ENCODE measurements around the gene SLC25A29. TPM values are rescaled to one million over a fixed set of nuclear protein-coding genes. Genes with fewer than 3 reads are reported as not detected.
A peak's percentile ranks its signal among the peaks of the same experiment; 100 is the strongest.
"Not testable (repeated sequence)": the region's sequence is repeated elsewhere in the genome, so short reads cannot be mapped to it uniquely, and the experiment has no call there.

Gene SLC25A29
- total RNA-seq, 1 experiment from 2014 or later = 18.8 TPM

DNA sequence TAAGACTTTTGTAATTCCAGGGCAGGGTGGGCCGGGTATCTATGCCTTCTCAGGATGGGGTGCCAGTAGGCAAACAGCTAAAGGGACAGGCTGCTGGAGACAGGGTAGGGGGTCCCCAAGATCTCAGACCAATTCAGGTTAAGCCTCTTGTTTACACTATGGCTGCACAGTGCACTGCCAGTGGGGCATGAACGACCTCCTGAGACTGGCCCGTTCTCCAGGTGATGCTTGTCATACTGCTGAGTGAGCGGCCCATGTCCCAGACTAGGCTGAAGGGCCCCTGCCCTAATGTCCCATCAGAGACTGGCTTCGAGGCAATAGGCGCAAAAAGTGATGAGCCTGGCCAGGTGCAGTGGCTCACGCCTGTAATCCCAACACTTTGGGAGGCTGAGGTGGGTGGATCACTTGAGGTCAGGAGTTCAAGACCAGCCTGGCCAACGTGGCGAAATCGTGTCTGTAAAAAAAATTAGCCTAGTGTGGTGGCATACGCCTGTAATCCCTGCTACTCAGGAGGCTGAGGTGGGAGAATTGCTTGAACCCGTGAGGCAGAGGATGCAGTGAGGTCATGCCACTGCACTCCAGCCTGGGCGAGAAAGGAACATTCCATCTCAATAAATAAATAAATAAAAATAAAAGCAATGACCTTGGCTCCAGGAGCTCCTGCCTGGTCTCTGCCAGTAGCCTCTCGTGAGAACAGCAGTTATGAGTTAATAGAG is 12.6 kb downstream of the SLC25A29 start:
- DNase-seq (ENCODE audit: low read depth) = no peak

GRCh38 chr14:100292776-100293461 is 13.3 kb downstream of the SLC25A29 start:
- DNase-seq (ENCODE audit: low read depth) = no peak

GRCh38 chr14:100292301-100292775 is 13.9 kb downstream of the SLC25A29 start:
- DNase-seq (ENCODE audit: low read depth) = no peak

DNA sequence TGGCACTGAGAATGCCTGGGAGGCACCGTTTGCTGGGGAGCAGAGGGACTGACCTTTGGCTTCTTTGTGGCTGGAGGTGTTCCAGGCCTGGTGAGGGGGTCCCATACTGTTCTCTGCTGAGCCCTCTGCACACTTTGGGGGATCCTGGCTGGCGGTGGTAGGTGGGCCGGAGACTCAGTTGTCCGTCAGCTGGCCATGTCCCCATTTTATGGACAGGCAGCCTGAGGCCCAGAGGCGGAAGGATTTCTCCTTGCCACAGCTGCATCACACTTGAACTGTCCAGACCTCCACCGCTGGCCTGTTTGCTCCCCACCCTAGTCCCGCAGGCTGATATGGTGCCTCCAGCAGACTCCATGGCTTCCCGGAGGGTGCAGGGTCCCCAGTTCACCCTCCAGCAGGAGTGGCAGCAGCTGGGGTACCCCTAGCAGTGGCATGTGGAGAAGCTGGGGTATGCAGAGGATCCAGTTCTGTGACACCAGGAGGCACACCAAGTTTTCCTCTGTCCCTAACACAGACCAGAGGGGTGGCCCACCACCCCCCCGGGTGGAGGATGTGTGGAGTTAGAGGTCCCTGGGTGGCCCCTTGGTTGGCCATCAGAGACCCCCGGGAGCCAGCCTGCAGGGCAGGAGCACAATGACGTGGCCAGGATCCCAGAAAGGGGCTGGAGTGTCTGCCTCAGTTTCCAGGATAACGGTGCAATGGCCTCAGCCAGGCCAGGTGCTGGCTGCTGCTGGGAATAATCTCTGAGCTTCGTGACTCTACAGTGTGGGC is 14.8 kb downstream of the SLC25A29 start:
- DNase-seq (ENCODE audit: low read depth) = no peak

GRCh38 chr14:100290607-100291304 is 15.5 kb downstream of the SLC25A29 start:
- no peak for DNase-seq (ENCODE audit: low read depth)

DNA sequence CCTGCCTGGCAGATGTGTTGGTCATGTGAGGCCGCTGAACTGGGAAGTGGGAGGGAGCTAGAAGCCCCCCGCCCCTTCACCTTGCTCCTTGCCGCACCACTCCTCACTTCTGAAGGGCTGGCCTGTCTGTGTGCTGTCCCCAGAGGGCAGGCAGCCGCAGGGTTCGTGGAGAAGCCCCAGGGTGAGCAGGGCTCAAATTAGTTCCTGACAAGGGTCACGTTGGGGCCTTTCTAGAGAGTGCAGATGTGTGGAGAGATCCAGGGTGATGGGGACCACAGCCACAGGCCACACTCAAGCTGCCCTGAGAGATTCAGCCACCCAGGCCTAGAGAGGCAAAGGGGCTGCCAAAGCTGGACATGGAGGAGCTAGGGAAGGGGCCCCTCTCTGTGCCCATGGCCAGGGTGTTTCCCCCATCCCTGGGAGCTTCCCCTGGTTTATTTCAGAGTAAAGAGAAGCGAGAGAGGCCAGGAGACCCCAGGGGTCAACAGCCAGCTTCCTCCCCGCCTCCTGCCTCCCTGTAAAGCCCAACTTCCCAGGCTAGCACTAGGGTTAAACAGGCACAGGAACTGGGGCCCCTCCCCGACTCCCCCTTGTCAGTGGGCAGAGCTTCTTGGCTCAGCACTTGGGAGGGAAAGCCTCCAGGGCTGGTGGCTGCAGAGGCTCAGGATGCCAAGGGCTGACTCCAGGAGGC is 16.2 kb downstream of the SLC25A29 start:
- DNase-seq (ENCODE audit: low read depth) = no peak

GRCh38 chr14:100288382-100289185 is 17.7 kb downstream of the SLC25A29 start:
- DNase-seq (ENCODE audit: low read depth) = no peak

GRCh38 chr14:100287998-100288295 is 18.3 kb downstream of the SLC25A29 start:
- not testable (repeated sequence) for DNase-seq (ENCODE audit: low read depth)

DNA sequence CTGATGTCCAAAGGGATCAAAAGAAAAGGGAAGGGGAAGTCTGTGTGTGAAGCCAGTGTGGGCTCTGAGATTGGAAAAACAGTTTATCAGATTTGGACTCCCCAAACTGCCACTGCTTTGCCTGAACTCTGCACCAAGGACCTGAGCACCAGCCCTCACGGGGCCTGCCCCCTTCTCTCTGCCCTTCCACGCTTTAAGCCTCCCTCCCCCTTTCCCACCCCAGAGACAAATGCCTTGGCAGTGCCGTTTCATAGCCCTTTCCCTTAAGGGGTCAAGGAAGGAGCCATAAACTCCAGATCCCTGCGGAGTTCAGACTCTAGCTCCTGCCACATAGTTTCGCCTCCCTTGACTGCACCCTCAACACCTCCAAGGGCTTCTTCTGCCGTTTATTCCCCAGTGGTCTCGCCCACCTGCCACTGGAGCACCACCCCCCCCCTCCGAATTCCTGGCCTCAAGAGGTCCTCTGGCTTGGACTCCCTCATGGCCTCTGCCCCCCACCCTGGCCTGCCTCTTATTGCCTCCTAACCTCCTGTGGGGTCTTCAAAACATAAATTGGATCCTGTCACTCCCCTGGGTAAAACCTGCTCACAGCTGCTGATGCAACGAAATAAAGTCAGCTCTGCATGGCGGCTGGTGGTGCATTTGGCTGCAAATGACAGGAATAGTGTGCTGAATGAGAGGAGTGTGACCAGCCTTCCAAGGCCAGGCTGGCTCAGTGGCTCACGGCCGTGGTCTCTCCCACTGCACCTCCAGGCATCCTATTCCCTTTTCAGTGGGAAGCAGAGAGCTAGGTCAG is 18.8 kb downstream of the SLC25A29 start:
- no peak for DNase-seq (ENCODE audit: low read depth)

DNA sequence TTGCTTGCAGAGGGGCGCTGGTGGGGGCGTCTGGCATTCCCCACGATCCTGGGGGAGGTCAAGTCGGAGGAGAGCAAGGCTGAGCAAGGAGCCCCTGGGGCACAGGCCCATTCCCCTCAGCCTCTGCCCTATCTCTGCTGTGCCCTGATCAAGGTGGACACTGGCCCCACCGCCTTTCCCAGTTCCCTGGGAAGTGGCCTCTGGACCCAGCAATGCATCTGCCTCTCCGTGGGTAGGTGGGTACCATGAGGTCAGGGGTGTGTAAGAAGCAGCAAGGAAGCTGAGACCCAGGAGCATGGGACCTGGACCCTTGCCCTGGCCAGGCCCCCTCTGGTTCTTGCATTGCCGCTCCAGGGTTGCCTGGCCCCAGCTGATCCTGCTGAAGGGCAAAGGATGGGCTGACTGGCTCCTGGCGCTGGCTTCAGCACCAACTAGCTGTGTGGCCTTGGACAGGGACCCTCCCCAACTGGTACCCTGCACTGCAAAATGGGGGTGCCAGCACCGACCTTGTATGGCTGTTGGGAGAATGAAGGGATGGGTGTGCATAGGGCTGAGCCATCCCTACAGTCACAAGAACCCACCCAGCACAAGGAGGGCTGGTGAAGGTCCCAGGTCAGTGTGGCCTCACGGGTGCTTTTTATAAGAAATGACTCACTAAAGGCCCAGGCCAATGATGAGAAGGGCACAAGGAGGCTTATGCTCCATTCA is 19.6 kb downstream of the SLC25A29 start:
- DNase-seq (ENCODE audit: low read depth) = peak; percentile 26

DNA sequence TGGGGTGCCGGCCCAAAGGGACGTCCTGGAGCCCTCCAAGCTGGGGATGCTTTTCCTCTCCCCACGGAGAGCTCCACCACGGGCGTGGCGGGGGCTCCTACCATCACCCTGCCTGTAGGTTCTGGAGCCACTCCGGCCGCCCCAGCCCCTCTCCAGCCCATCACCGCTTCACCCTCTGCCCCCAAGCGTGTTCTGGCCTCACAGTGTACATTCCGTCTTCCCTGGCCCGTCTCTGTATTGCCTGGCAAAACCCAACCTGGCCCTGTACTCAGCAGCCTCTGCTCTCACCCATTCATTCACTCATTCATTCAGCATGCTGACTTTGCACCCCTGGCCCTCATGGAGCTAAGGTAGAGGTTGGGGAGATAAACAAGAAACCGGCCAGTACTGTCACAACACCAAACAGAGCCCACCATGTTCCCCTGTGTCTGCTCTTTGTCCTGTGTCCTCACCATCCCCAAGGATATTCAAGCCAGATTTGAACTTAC is 20.3 kb downstream of the SLC25A29 start:
- no peak for DNase-seq (ENCODE audit: low read depth)

DNA sequence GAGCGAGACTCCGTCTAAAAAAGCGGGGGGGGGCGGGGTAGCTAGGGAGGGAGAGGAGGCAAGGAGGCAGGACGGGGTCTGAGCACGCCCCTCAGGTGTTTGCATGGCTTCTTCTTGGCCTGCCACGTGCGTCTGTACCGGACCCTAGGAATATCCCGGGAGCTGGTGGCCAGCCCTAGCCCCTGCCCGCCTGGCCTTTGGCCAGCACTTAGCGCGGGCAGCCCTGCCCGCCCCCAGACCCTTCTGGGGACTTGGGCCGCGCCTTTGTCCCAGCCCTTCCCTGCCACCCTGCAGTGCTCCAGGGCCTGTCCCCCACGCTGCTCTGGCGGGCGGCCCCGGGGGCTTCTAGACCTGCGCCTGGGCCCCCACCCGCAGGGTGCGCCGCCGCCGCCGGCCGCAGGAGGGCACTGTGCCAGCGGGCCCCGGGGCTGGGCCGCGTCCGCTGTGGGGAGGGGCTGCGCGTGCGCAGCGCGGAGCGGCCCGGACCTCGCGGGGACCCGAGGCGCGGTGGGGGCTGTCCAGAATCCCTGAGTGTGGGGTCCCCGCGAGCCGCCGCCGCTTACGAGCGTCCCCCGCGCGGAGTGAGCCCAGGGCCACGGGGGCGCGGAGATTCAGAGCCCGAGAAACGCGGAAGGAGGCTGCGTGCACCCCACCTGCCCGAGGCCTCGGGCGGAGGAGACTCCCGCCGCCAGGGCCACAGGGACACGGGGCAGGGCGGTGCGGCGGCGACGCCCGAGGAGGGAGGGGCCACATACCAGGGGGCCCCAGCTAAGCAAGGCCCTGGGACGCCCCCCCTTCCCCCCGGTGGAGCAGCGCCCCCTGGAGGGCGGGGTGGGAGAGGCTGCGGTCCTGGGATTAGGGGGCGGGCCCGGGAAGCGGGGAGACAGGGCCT is 21.0 kb downstream of the SLC25A29 start:
- DNase-seq (ENCODE audit: low read depth) = peak; percentile 33

DNA sequence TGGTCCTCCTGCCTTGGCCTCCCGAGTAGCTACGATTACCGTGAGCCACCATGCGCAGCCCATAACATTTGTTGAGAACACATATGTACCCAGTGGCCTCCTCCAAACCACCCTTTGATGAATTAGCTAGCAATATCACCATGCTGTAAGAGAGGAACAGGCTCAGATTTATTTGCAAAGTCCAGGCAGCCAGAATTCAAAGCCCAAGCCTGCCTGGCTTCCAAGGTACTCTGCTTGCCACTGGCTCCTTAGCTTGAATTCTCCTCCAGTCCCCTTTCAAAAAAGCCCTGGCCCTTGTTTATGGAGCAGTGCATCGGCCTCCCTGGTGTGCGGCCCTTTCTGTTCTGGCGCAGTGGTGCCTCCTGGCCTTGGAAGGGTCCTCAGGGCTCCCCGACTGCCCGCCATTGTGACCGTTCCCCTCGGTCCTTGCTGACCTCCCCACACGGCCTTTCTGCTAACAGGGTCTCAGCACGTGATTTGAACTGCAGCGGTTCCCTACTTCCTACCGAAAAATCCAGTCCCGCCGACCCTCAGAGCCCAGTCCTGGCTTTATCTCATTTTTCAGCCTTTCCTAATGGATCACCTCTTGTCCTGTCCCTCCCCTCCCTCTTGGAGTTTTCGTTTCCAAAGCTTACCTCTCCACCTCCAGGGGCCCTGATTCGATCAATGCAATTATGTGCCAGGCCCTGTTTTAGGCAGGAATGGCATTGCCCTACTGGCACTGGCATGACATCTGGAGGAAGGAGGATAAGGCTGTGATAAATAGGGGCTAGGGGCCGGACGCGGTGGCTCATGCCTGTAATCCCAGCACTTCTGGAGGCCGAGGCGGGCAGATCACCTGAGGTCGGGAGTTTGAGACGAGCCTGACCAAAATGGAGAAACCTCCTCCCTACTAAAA is 22.0 kb downstream of the SLC25A29 start:
- DNase-seq (ENCODE audit: low read depth) = no peak

GRCh38 chr14:100283436-100283835 is 22.8 kb downstream of the SLC25A29 start:
- DNase-seq (ENCODE audit: low read depth) = not testable (repeated sequence)

- peak; percentile 55 for DNase-seq (ENCODE audit: low read depth)
These were observed 23.4 kb downstream of the SLC25A29 start for GRCh38 chr14:100282766-100283419.

- no peak for DNase-seq (ENCODE audit: low read depth)
These were observed 24.2 kb downstream of the SLC25A29 start for GRCh38 chr14:100282083-100282350.

Data from M059J (cell line).